22Rv1 (cell line): ENCODE data around the gene PRR36.

ENCODE experiments used
- ZFX ChIP-seq: fragments of 450-650 bp; IDR thresholded peaks from 2 replicates; pipeline ENCODE4 v1.6.1; 2017; ENCODE audit warnings: antibody characterized with exemption, borderline replicate concordance
- TF ChIP-seq, protein P1 (sequence below): fragments of 450-650 bp; IDR thresholded peaks from 2 replicates; pipeline ENCODE4 v1.5.1; 2017; ENCODE audit warnings: mild to moderate bottlenecking

DNA sequence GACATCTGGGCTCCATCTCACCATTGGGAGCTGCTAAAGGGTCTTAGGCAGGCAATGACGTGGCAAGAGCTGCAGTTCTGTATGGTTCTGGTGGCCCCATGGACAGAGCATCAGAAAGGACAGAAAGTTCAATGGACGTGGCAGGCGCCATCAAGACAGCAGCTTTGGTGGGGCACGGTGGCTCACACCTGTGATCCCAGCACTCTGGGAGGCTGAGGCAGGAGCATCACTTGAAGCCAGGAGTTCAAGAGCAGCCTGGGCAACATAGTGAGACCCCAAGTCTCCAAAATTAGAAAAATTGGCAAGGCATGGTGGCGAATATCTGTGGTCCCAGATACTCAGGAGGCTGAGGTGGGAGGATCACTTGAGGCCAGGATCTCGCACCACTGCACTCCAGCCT is 34.7 kb downstream of the PRR36 start:
- TF ChIP-seq, protein P1, sequence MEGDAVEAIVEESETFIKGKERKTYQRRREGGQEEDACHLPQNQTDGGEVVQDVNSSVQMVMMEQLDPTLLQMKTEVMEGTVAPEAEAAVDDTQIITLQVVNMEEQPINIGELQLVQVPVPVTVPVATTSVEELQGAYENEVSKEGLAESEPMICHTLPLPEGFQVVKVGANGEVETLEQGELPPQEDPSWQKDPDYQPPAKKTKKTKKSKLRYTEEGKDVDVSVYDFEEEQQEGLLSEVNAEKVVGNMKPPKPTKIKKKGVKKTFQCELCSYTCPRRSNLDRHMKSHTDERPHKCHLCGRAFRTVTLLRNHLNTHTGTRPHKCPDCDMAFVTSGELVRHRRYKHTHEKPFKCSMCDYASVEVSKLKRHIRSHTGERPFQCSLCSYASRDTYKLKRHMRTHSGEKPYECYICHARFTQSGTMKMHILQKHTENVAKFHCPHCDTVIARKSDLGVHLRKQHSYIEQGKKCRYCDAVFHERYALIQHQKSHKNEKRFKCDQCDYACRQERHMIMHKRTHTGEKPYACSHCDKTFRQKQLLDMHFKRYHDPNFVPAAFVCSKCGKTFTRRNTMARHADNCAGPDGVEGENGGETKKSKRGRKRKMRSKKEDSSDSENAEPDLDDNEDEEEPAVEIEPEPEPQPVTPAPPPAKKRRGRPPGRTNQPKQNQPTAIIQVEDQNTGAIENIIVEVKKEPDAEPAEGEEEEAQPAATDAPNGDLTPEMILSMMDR, result no peak
- no peak for TF ChIP-seq ZFX
